ENCODE data around the gene PAWR. TPM values are rescaled to one million over a fixed set of nuclear protein-coding genes. Genes with fewer than 3 reads are reported as not detected.

The PAWR gene
- total and polyA plus RNA-seq, 9 of the 15 experiments (the other 6 are each of a cell fraction or from before 2014, with no cell fraction given): 0.82 TPM; not detected in 8

DNA sequence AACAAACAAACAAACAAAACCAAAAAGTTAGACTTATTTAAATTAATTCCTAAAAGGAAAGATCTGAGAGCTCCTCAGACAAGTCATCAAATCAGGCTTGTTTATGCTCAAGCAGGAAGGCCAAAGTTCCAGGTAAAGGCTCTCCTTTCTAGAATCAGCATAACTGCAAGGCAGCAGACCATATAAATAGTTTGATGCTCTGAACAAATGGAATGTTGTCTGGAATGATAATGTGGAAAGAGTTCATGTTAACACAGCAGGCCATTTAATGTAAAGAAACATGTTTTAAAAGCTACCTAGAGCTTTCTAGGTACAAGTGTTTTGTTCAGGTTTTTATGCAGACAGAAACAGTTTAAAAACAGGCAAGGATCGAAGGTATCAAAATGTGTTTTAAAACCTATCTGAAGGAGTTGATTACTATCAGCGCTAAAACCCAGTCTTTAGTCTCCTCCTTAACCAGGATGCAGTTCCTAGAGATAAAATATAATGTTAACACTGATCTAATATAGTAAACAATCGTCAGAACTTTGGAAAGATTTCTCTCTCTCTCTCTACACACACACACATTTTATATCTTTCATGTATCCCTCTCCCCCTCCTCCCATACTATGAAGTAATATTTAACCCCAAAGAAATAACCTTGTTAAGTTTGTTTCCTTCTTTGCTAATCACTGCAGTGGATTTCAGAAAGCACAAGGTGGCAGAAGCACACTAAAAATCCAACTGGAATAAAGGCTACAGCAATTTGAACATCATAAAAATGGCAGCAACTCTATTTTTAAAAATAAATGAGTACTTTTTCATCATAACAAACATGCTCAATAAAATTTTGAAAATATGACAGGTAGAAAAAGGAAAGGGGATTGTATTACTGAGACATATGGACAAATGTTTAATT, 135.5 kb downstream of the PAWR start:
- H2AFZ ChIP-seq (ENCODE audit: low read depth, low read length): no peak overlapping the region
- CTCF ChIA-PET (ENCODE audit: low intra/inter-chr PET ratio): interaction anchor here (0.6 to 0.9 kb wide), 4 partner anchors 147 to 1208 kb away, joined by 3 to 4 read pairs (median 3); no protein-coding TSS in a partner anchor
- ATAC-seq: no peak
- H4K20me1 ChIP-seq (replicated peaks; ENCODE audit: control insufficient read depth, insufficient read depth, low read length): no peaks in the 10 kb centered on the region
- intact Hi-C loops (cut with micrococcal nuclease): loop anchor here (5.0 to 10.0 kb wide), 3 partner anchors 180 to 717 kb away; no protein-coding TSS in a partner anchor
- no peak overlapping the region for H3K4me2 ChIP-seq (ENCODE audit: insufficient read depth, low read length)
- H3K79me2 ChIP-seq (ENCODE audit: control insufficient read depth, insufficient read depth, low read length): no peaks in the 10 kb centered on the region
- H3K27ac ChIP-seq (ENCODE audit: extremely low read depth, low read depth, low read length): no peak overlapping the region
- POLR2A ChIA-PET: no interaction called here
- H3K27me3 ChIP-seq (ENCODE audit: control insufficient read depth in 2 of 2, insufficient read depth in 2 of 2, low read length in 2 of 2): no peaks in the 10 kb centered on the region
- WGBS (ENCODE audit: insufficient coverage, low coverage, missing lambda C conversion rate): 2% methylated on average over 3 of the region's 3 CpGs
- in situ Hi-C loops (cut with MboI): no loop called here
- H3K9ac ChIP-seq (ENCODE audit: insufficient read depth in 1 of 2, low read depth in 2 of 2, low read length in 2 of 2): no peak overlapping the region
- no peaks in the 10 kb centered on the region for H3K36me3 ChIP-seq (ENCODE audit: control insufficient read depth, insufficient read depth, low read length)
- no peaks in the 10 kb centered on the region for H3K9me3 ChIP-seq (replicated peaks; ENCODE audit: control insufficient read depth, insufficient read depth, low read depth, low read length)
- no peak for FAIRE-seq
- BruUV-seq (replicated peaks): no TSS peak
- no peak overlapping the region for H3K4me3 ChIP-seq
- peak in 1 of 4 experiments; percentile 1 for DNase-seq (ENCODE audit: extremely low read depth in 1 of 4, low spot score in 3 of 4)
- H3K4me1 ChIP-seq (replicated peaks in 1 of 2; ENCODE audit: control insufficient read depth in 2 of 2, insufficient read depth in 2 of 2, low read length in 2 of 2): no peaks in the 10 kb centered on the region
- H3K9me1 ChIP-seq (ENCODE audit: control insufficient read depth, insufficient read depth, low read length): no peaks in the 10 kb centered on the region
- TF ChIP-seq ZNF274 (IDR thresholded peaks at IDR 0.05; ENCODE audit: borderline replicate concordance, low read depth, low read length) (no peak), RFX5 (IDR thresholded peaks at IDR 0.05; ENCODE audit: low read depth, low read length) (no peak), HDAC8 (tag; IDR thresholded peaks at IDR 0.05) (no peak), IRF2 (CRISPR knock-in tag; IDR thresholded peaks at IDR 0.05) (no peak), RBM34 (IDR thresholded peaks at IDR 0.05; ENCODE audit: borderline replicate concordance, insufficient read depth, low read length) (no peak)
- TF ChIP-seq, protein P1, sequence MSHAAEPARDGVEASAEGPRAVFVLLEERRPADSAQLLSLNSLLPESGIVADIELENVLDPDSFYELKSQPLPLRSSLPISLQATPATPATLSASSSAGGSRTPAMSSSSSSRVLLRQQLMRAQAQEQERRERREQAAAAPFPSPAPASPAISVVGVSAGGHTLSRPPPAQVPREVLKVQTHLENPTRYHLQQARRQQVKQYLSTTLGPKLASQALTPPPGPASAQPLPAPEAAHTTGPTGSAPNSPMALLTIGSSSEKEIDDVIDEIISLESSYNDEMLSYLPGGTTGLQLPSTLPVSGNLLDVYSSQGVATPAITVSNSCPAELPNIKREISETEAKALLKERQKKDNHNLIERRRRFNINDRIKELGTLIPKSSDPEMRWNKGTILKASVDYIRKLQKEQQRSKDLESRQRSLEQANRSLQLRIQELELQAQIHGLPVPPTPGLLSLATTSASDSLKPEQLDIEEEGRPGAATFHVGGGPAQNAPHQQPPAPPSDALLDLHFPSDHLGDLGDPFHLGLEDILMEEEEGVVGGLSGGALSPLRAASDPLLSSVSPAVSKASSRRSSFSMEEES (CRISPR knock-in tag; IDR thresholded peaks at IDR 0.05): no peak
- TF ChIP-seq, protein P2, sequence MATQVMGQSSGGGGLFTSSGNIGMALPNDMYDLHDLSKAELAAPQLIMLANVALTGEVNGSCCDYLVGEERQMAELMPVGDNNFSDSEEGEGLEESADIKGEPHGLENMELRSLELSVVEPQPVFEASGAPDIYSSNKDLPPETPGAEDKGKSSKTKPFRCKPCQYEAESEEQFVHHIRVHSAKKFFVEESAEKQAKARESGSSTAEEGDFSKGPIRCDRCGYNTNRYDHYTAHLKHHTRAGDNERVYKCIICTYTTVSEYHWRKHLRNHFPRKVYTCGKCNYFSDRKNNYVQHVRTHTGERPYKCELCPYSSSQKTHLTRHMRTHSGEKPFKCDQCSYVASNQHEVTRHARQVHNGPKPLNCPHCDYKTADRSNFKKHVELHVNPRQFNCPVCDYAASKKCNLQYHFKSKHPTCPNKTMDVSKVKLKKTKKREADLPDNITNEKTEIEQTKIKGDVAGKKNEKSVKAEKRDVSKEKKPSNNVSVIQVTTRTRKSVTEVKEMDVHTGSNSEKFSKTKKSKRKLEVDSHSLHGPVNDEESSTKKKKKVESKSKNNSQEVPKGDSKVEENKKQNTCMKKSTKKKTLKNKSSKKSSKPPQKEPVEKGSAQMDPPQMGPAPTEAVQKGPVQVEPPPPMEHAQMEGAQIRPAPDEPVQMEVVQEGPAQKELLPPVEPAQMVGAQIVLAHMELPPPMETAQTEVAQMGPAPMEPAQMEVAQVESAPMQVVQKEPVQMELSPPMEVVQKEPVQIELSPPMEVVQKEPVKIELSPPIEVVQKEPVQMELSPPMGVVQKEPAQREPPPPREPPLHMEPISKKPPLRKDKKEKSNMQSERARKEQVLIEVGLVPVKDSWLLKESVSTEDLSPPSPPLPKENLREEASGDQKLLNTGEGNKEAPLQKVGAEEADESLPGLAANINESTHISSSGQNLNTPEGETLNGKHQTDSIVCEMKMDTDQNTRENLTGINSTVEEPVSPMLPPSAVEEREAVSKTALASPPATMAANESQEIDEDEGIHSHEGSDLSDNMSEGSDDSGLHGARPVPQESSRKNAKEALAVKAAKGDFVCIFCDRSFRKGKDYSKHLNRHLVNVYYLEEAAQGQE (IDR thresholded peaks at IDR 0.05; ENCODE audit: borderline replicate concordance): peak; percentile 18; the same call in 1 of the 2 replicates
- TF ChIP-seq, protein P2 (CRISPR knock-in tag; IDR thresholded peaks at IDR 0.05; ENCODE audit: low read depth): no peak
- TF ChIP-seq, protein P3, sequence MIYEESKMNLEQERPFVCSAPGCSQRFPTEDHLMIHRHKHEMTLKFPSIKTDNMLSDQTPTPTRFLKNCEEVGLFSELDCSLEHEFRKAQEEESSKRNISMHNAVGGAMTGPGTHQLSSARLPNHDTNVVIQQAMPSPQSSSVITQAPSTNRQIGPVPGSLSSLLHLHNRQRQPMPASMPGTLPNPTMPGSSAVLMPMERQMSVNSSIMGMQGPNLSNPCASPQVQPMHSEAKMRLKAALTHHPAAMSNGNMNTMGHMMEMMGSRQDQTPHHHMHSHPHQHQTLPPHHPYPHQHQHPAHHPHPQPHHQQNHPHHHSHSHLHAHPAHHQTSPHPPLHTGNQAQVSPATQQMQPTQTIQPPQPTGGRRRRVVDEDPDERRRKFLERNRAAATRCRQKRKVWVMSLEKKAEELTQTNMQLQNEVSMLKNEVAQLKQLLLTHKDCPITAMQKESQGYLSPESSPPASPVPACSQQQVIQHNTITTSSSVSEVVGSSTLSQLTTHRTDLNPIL (CRISPR knock-in tag; IDR thresholded peaks at IDR 0.05): no peak

All from K562 (cell line).